Esophagus squamous epithelium (tissue), 5 donors: ENCODE data around the gene PAX3. TPM values are rescaled to one million over a fixed set of nuclear protein-coding genes. Genes with fewer than 3 reads are reported as not detected.
A peak's percentile ranks its signal among the peaks of the same experiment; 100 is the strongest.

Experiments
- DNase-seq: peaks from one replicate; lab custom pipeline; 2025; lab: John Stamatoyannopoulos, UW
- H3K27ac ChIP-seq, 4 donors: fragments of 200-600 bp; sonication (generic); one replicate each; pipeline ENCODE4 v1.5.1; 2016 to 2019; ENCODE audit warnings: mild to moderate bottlenecking in 1 of 4
- H3K27me3 ChIP-seq, 4 donors: fragments of 200-600 bp; sonication (generic); 1 replicate in 3 of 4; 2 replicates in 1 of 4; pipeline versions ENCODE4 v1.5.1 to v1.6.0; 2017 to 2021; ENCODE audit warnings: antibody characterized with exemption in 1 of 4
- H3K36me3 ChIP-seq, 3 donors: fragments of 200-600 bp; sonication (generic); one replicate each; pipeline ENCODE4 v1.5.1; 2016 to 2019
- H3K4me1 ChIP-seq, 3 donors: fragments of 200-600 bp; sonication (generic); one replicate each; pipeline ENCODE4 v1.5.1; 2017 to 2019
- H3K4me3 ChIP-seq, 4 donors: fragments of 200-600 bp; sonication (generic); 1 replicate in 3 of 4; 2 replicates in 1 of 4; pipeline ENCODE4 v1.5.1; 2016 to 2019; ENCODE audit warnings: mild to moderate bottlenecking in 2 of 4, moderate library complexity in 1 of 4
- H3K9me3 ChIP-seq, 3 donors: fragments of 200-600 bp; sonication (generic); one replicate each; pipeline ENCODE4 v1.5.1; 2016 to 2019
- POLR2A ChIP-seq, 4 donors: fragments of 450-650 bp; IDR thresholded peaks; one replicate each; pipeline ENCODE4 v1.6.1; 2017; ENCODE audit warnings: antibody characterized with exemption in 4 of 4, mild to moderate bottlenecking in 4 of 4, moderate library complexity in 3 of 4
- WGBS, 2 donors: methylation state at CpG; one replicate each; pipeline ENCODE4 v1.1.5; 2018; 5-methylcytosine and 5-hydroxymethylcytosine counted together
- intact Hi-C: fragments of 100-400 bp; cut with DNase I; formaldehyde crosslinking; loops from one replicate; pipeline ENCODE4 v1.15.0; 2022
- total RNA-seq, 4 donors: library from RNA; depleted of rRNA; stranded (reverse); fragments of >200 nt; gene quantifications; one replicate each; pipeline ENCODE4 v1.1.0, GENCODE V29; 2016
- TF ChIP-seq, protein P1 (sequence below), 6 experiments: fragments of 450-650 bp in 4 of 6; fragments of 200-600 bp in 2 of 6; sonication (generic) in 2 of 6; IDR thresholded peaks; one replicate each; pipeline ENCODE4 v1.5.1; 2016 to 2019; ENCODE audit warnings: antibody characterized with exemption in 6 of 6, mild to moderate bottlenecking in 4 of 6, moderate library complexity in 4 of 6
- donor health status: DM: yes; HTN: yes; CAD: no.

PAX3 gene
- total RNA-seq, 4 donors from 2014 or later: not detected

DNA sequence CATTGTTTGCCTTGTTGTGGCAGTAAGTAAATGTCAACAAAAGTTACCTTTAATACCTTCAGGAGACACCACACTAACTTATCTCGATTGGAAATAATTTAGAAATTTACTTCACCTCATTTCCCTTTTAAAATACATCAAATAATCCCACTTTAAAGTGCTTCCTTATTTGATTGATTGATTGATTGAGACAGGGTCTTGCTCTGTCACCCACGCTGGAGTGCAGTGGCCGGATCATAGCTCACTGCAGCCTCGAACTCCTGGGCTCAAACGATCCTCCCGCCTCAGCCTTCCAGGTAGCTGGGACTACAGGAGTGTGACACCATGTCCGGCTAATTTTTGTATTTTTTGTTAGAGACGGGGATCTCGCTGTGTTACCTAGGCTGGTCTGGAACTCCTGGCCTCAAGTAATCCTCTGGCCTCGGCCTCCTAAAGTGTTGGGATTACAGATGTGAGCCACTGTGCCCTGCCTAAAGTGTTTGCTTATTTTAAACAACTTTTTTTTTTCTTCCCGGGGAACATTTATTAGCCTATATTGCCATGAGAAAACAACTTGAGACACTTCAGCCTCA lies 12.0 kb upstream of the PAX3 start:
- 13 to 16% methylated on average over 10 of the region's 11 CpGs for whole genome bisulfite sequencing, 2 donors
- intact Hi-C loops: no loop called here
- TF ChIP-seq, protein P1, sequence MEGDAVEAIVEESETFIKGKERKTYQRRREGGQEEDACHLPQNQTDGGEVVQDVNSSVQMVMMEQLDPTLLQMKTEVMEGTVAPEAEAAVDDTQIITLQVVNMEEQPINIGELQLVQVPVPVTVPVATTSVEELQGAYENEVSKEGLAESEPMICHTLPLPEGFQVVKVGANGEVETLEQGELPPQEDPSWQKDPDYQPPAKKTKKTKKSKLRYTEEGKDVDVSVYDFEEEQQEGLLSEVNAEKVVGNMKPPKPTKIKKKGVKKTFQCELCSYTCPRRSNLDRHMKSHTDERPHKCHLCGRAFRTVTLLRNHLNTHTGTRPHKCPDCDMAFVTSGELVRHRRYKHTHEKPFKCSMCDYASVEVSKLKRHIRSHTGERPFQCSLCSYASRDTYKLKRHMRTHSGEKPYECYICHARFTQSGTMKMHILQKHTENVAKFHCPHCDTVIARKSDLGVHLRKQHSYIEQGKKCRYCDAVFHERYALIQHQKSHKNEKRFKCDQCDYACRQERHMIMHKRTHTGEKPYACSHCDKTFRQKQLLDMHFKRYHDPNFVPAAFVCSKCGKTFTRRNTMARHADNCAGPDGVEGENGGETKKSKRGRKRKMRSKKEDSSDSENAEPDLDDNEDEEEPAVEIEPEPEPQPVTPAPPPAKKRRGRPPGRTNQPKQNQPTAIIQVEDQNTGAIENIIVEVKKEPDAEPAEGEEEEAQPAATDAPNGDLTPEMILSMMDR (IDR thresholded peaks at IDR 0.05): no peak
- TF ChIP-seq POLR2A (IDR thresholded peaks at IDR 0.05): no peak
- no peak overlapping the region for H3K4me3 ChIP-seq
- no peaks in the 10 kb centered on the region for H3K9me3 ChIP-seq
- no peak for DNase-seq
- H3K27ac ChIP-seq: no peak overlapping the region
- peaks cover 16 to 37% (median 16%) of the 10 kb centered on the region in 3 donors for H3K4me1 ChIP-seq
- H3K36me3 ChIP-seq: no peaks in the 10 kb centered on the region
- peaks cover 37 to 100% (median 73%) of the 10 kb centered on the region in 4 donors for H3K27me3 ChIP-seq

DNA sequence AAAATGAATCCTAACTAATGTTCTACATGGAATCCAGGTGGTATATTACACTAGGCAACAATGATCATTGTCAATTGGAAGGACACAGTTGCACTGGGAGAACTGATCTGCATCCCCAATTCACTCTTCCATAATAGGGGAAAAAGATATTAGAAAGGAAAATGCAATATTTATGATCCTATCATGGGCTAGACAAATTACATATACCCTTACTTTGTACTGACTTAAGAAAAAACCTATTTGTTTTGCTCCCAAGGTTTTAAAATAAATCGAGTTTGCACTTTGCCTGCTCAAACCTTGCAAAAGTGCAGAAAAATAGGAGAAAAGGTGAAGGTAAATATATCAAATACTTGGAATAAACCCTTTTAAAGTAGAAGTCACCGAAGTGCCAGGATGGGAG lies 11.0 kb upstream of the PAX3 start:
- Histone ChIP-seq H3K27me3 (peaks cover 45 to 100% (median 78%) of the 10 kb centered on the region in 4 donors), H3K4me3 (no peak overlapping the region), H3K36me3 (no peaks in the 10 kb centered on the region), H3K27ac (no peak overlapping the region), H3K9me3 (no peaks in the 10 kb centered on the region), H3K4me1 (peaks cover 26 to 48% (median 26%) of the 10 kb centered on the region in 3 donors)
- no peak for DNase-seq
- TF ChIP-seq, protein P1 (IDR thresholded peaks at IDR 0.05): no peak
- TF ChIP-seq POLR2A (IDR thresholded peaks at IDR 0.05): no peak
- 18 to 20% methylated on average over 2 of the region's 2 CpGs for WGBS, 2 donors
- intact Hi-C loops: no loop called here

DNA sequence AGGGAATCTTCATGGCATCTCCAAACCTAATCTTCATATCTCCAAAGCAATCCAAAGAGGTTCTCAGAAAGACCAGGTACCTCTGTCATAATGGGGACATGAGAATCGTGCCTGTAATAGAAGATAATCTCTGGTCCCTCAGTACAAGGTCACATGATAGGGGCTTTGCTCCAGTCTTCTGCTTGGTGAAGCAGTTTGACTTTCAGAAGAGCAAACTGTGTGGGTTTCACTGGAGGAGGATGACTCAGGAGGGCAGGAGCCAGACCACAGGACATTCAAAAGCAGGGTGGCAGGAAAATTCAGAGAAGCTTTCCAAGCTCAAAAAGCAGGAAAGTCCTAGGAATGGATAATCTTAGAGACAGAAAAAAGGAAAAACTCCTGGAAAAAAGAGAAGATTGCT lies 10.6 kb upstream of the PAX3 start:
- Histone ChIP-seq H3K27ac (no peak overlapping the region), H3K36me3 (no peaks in the 10 kb centered on the region), H3K4me1 (peaks cover 26 to 52% (median 28%) of the 10 kb centered on the region in 3 donors), H3K4me3 (no peak overlapping the region), H3K27me3 (peaks cover 45 to 100% (median 80%) of the 10 kb centered on the region in 4 donors), H3K9me3 (no peaks in the 10 kb centered on the region)
- TF ChIP-seq, protein P1 (IDR thresholded peaks at IDR 0.05): no peak
- no peak for TF ChIP-seq POLR2A (IDR thresholded peaks at IDR 0.05)
- intact Hi-C loops: no loop called here
- WGBS, 2 donors: 17 to 21% methylated on average over 1 of the region's 1 CpG
- DNase-seq: no peak

DNA sequence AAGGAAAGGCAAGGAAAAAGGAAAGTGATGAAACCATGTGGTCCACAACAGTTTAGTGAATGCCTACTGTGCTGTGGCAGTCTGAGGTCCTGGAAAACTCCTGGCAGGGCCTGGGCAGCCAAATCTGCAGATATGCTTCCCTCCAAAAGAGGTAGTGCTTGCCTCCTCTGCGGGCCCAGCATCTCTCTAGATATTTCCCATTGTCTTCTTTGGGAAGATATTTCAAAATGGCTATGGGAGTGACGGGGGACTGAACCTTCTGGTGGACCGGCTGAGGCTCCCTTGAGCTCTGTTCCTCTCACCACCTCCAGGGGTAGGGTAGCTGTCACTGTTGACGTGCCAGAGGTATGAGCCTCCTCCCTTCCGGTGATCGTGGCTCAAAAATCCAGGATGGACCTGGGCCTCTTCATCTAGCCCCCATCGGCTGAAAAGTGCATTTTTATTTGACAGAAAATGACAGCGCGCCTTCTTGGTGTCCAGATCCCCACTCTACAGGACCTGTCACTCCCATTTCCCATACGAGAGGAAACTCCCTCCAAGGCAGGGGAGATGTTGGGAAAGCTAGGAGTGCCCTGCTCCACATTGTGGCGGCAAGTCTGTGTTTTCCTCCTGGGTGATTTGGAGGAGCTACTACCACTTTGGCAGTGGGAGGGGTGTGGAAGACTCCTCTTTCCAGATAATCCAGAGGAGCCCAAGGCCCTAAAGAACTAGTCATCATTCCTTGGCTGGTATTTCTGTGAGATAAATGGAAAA lies 9.4 kb upstream of the PAX3 start:
- DNase-seq: no peak
- Histone ChIP-seq H3K27me3 (peaks cover 42 to 100% (median 84%) of the 10 kb centered on the region in 4 donors), H3K4me3 (no peak overlapping the region), H3K4me1 (peaks cover 26 to 62% (median 28%) of the 10 kb centered on the region in 3 donors), H3K9me3 (no peaks in the 10 kb centered on the region), H3K27ac (no peak overlapping the region), H3K36me3 (no peaks in the 10 kb centered on the region)
- 11 to 16% methylated on average over 6 to 9 of the region's 11 CpGs for WGBS, 2 donors
- TF ChIP-seq POLR2A (IDR thresholded peaks at IDR 0.05): no peak
- TF ChIP-seq, protein P1 (IDR thresholded peaks at IDR 0.05): no peak
- intact Hi-C loops: no loop called here

DNA sequence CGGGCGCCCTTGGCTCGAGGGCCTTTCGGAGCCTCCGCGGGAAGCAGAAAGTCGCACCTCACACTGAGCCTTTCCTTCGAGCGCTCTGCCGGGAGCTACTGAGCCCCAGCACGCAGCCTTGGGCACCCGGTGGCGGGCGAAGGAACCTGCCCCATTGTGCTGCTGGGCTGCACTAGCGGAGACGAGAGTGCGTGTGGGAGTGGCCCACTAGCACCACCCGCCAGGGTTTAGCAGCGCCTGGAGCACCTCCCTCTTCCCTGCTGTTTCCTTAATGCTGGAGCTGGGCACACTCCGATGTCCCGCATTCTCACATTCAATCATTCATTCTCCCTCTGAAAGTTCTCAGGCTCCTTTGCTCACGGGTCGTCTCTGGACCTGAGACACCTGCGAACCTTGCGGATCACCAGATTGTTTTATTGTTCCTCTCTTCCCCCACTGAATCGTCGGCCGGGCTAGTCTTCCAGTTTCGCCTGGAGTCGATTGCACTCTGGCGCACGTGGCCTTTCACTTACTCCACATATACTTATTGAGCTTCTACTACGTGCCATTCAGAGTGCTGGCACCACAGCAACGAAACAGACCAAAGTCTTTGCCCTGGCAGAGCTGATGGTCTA lies 8.5 kb upstream of the PAX3 start:
- H3K36me3 ChIP-seq: no peaks in the 10 kb centered on the region
- H3K4me1 ChIP-seq: peaks cover 25 to 62% (median 28%) of the 10 kb centered on the region in 3 donors
- no peak for DNase-seq
- TF ChIP-seq, protein P1 (IDR thresholded peaks at IDR 0.05): no peak
- no peak for TF ChIP-seq POLR2A (IDR thresholded peaks at IDR 0.05)
- H3K27ac ChIP-seq: no peak overlapping the region
- peak overlapping the region in 2 of 4 donors; percentile 16 to 69 for H3K4me3 ChIP-seq
- WGBS, 2 donors: 2 to 3% methylated on average over 16 to 23 of the region's 34 CpGs
- H3K27me3 ChIP-seq: peaks cover 41 to 100% (median 85%) of the 10 kb centered on the region in 4 donors
- no peaks in the 10 kb centered on the region for H3K9me3 ChIP-seq
- intact Hi-C loops: no loop called here
